Thymus (tissue), 11 donors: ENCODE data around the gene RAD52. TPM values are rescaled to one million over a fixed set of nuclear protein-coding genes. Genes with fewer than 3 reads are reported as not detected.
"Not testable (repeated sequence)": the region's sequence is repeated elsewhere in the genome, so short reads cannot be mapped to it uniquely, and the experiment has no call there.

Experiments
- DNase-seq, 9 donors: peaks; one replicate each; pipeline ENCODE4 v3.0.0-alpha.2; 2013; ENCODE audit warnings: low spot score in 9 of 9, low read depth in 6 of 9, missing footprints in 1 of 9
- H3K27ac ChIP-seq, 2 donors: one replicate each; pipeline ENCODE4 v1.5.1; 2013; ENCODE audit warnings: control low read depth in 1 of 2, low read depth in 1 of 2, low read length in 1 of 2, mild to moderate bottlenecking in 1 of 2, moderate library complexity in 1 of 2
- H3K27me3 ChIP-seq, 2 donors: one replicate each; pipeline ENCODE4 v1.5.1; 2013; ENCODE audit warnings: low read length in 1 of 2; ENCODE audit not compliant: control insufficient read depth in 2 of 2, insufficient read depth in 1 of 2
- H3K36me3 ChIP-seq, 2 donors: one replicate each; pipeline ENCODE4 v1.5.1; 2013; ENCODE audit warnings: low read length in 1 of 2, mild to moderate bottlenecking in 1 of 2, moderate library complexity in 1 of 2; ENCODE audit not compliant: control insufficient read depth in 2 of 2, insufficient read depth in 2 of 2
- H3K4me1 ChIP-seq, 2 donors: one replicate each; pipeline ENCODE4 v1.5.1; 2013; ENCODE audit warnings: low read length in 2 of 2; ENCODE audit not compliant: control insufficient read depth in 2 of 2, insufficient read depth in 2 of 2
- H3K4me3 ChIP-seq, 2 donors: one replicate each; pipeline ENCODE4 v1.5.1; 2013; ENCODE audit warnings: low read length in 2 of 2, control low read depth in 1 of 2, mild to moderate bottlenecking in 1 of 2
- H3K9me3 ChIP-seq, 2 donors: one replicate each; pipeline ENCODE4 v1.5.1; 2013; ENCODE audit warnings: low read length in 1 of 2, mild to moderate bottlenecking in 1 of 2; ENCODE audit not compliant: control insufficient read depth in 2 of 2, insufficient read depth in 1 of 2
- WGBS: extraction: QIAGEN DNeasy Blood & Tissue Kit; methylation state at CpG from one replicate; pipeline ENCODE4 v1.1.7; 2013; 5-methylcytosine and 5-hydroxymethylcytosine counted together
- polyA plus RNA-seq: library from polyadenylated mRNA; stranded (reverse); fragments of 200-250 nt; gene quantifications from one replicate; pipeline ENCODE4 v1.2.3, GENCODE V29; 2013
- total RNA-seq: library from RNA; stranded (reverse); fragments of 120-200 nt; gene quantifications from one replicate; pipeline ENCODE4 v1.2.4, GENCODE V29; 2013
- donor health status: healthy.

Gene RAD52
- total and polyA plus RNA-seq, 2 donors = 10.3 to 13.3 TPM

DNA sequence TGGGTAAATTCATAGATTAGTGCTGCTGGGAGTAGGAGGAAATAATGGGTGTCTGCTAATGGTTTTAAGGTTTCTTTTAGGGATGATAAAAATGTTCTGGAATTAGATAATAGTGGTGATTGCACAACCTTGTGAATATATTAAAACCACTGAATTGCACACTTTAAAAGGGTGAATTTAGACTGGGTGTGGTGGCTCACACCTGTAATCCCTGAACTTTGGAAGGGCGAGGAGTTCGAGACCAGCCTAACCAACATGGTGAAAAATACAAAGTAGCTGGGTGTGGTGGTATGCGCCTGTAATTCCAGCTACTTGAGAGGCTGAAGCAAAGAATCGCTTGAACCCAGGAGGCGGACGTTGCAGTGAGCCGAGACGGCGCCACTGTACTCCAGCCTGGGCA is 1.3 kb downstream of the RAD52 start:
- WGBS = 97% methylated on average over 9 of the region's 9 CpGs

DNA sequence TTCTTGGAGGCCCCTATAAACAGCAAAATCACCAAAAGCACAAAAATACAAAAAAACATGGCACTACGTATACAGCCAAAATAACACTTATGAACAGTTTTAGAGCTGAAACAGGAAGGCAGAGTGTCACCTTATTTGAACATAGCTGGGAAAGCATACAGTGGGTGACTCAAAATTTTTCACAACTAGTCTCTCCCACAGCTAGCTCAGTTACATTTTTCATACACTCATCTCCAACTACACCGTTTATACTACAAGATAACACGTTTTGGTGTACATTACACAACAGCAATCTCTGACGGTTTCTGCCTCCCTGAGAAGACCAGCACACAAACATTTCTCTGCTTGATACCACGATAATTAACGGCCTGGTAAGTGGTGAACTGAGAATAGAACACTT is 2.9 kb downstream of the RAD52 start:
- H3K4me3 ChIP-seq = no peak overlapping the region
- DNase-seq = no peak
- H3K36me3 ChIP-seq = peaks cover 3 to 10% of the 10 kb centered on the region in 2 donors
- 97% methylated on average over 6 of the region's 6 CpGs for WGBS
- no peaks in the 10 kb centered on the region for H3K9me3 ChIP-seq
- no peaks in the 10 kb centered on the region for H3K27me3 ChIP-seq
- no peak overlapping the region for H3K27ac ChIP-seq
- H3K4me1 ChIP-seq = peaks cover 8 to 11% of the 10 kb centered on the region in 2 donors

More for the DNA sequence above, 1.3 kb downstream of the RAD52 start:
- Histone ChIP-seq H3K27ac (no peak overlapping the region), H3K27me3 (no peaks in the 10 kb centered on the region), H3K4me1 (peaks cover 8 to 11% of the 10 kb centered on the region in 2 donors), H3K36me3 (peaks cover 3 to 10% of the 10 kb centered on the region in 2 donors), H3K9me3 (no peaks in the 10 kb centered on the region), H3K4me3 (peak overlapping the region in 1 of 2 donors; percentile 92)
- DNase-seq = no peak

DNA sequence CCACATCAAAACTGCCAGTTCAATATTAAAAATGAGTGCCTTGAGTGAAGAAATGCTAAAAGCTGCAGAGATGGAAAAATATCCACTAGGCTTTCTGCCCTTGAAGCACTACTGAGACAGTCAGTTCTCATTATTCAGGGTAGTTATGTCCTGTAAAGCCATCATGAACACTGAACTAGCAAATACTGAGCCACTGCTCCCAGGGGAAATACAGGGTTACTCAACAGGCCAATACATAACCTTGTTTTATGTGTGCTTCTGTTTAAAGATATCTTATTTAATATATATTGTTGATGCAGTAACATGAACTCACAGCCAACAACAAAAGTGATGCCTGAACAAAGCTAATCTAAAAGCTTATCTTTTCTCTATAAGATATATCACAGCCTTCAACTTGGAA is 3.3 kb downstream of the RAD52 start:
- Histone ChIP-seq H3K9me3 (no peaks in the 10 kb centered on the region), H3K4me3 (no peak overlapping the region)

DNA sequence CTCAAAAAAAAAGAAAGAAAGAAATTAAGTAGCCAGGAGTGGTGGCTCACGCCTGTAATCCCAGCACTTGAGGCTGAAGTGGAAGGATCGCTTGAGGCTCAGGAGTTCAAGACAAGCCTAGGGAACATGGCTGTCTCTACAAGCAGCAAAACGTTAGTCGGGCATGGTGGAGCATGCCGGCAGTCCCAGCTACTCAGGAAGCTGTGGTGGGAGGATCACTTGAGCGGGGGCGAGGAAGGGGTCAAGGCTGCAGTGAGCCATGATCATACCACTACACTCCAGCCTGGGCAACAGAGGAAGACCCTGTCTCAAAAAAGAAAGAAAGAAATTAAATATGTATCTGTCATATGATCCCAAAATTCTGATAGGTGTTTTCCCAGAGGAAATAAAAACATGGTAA is 5.3 kb downstream of the RAD52 start:
- 44% methylated on average over 7 of the region's 7 CpGs for WGBS
- no peak for DNase-seq
- H3K9me3 ChIP-seq = no peaks in the 10 kb centered on the region
- H3K4me3 ChIP-seq = no peak overlapping the region
- peaks cover 3 to 14% of the 10 kb centered on the region in 2 donors for H3K36me3 ChIP-seq
- peaks cover 8 to 11% of the 10 kb centered on the region in 2 donors for H3K4me1 ChIP-seq
- no peaks in the 10 kb centered on the region for H3K27me3 ChIP-seq
- no peak overlapping the region for H3K27ac ChIP-seq

More for the DNA sequence above, 3.3 kb downstream of the RAD52 start:
- Histone ChIP-seq H3K36me3 (peaks cover 3 to 10% of the 10 kb centered on the region in 2 donors), H3K4me1 (peaks cover 8 to 11% of the 10 kb centered on the region in 2 donors), H3K27ac (peak overlapping the region in 1 of 2 donors; percentile 31), H3K27me3 (no peaks in the 10 kb centered on the region)
- DNase-seq = no peak

DNA sequence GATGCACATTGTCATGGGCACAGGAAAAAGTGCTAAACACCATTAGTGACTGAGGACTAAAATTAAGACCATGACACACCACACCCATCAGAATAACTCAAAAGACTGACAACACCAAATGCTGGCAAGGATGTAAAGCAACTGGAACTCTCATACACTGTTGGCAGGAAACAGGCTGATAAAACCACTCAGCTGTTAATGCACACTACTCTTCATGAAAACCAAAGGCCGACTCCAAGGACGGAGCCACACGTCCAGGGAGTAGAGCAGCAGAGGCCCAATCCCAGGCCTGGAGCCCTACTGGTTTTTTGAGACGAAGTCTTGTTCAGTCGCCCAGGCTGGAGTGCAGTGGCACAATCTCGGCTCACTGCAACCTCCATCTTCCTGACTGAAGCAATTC is 6.4 kb downstream of the RAD52 start:
- no peaks in the 10 kb centered on the region for H3K27me3 ChIP-seq
- H3K36me3 ChIP-seq = peaks cover 3 to 20% of the 10 kb centered on the region in 2 donors
- no peak overlapping the region for H3K4me3 ChIP-seq
- peaks cover 3 to 5% of the 10 kb centered on the region in 2 donors for H3K4me1 ChIP-seq
- over 99% methylated on average over 6 of the region's 6 CpGs for WGBS
- DNase-seq = no peak
- no peaks in the 10 kb centered on the region for H3K9me3 ChIP-seq
- H3K27ac ChIP-seq = no peak overlapping the region

DNA sequence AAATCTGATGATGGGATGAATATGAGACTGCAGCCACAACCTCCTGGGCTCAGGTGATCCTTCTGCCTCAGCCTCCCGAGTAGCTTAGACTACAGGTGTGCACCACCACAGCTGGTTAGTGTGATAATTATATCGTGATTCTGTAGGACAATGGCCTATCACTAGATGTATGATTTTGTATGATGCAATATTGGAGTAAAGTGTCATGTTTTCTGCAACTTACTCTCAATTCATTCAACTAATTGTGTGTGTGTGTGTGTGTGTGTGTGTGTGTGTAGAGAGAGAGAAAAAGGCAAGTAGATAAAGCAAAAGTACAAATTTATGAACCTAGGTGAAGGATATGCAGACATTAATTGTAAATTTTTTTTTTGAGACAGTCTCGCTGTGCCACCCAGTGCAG is 10.7 kb downstream of the RAD52 start:
- H3K27ac ChIP-seq = no peak overlapping the region
- H3K4me3 ChIP-seq = no peak overlapping the region
- no peaks in the 10 kb centered on the region for H3K27me3 ChIP-seq
- no peaks in the 10 kb centered on the region for H3K4me1 ChIP-seq
- WGBS = 97% methylated on average over 3 of the region's 3 CpGs
- peaks cover 0 to 22% of the 10 kb centered on the region in 2 donors for H3K36me3 ChIP-seq
- no peaks in the 10 kb centered on the region for H3K9me3 ChIP-seq
- no peak for DNase-seq

DNA sequence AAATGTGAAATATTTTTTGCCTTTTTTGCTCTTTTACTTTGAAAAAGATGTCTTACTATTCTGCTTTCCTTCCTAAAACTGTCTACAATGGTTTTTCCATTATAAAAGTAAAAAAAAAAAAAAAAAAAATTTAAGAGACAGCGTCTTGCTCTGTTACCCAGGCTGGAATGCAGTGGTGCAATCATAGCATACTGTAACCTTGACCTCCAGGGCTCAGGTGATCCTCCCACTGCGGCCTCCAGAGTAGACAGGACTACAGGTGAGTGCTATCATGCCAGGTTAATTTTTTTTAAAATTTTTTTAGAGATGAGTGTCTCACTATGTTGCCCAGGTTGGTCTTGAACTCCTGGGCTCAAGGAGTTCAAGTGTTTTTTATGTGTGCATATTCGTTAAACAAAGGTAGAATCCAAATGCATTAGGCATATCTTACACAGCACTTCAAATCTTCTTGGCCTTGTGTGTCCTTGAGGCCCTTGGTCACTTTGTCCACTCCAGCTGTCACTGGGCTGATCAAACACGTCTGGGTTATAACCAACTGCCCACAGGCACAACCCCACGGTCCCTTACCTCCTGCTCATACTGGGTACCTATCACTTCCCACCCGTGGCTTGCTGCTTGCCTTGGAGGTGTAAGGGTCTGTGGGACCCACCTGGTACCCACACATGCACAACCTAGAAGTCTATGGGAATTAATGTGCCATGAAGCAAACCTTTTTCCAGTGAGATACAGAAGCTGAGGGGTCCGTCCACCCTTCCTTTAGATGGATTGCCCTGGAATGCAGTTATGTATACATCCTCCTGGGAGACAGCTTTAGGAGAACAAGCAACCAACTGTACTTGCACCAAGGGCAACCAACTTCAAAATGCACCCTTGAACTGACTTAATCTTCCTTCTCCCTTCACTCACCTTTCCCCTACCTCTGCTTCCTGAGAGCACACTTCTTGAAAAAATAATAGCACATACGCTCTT is 12.8 kb downstream of the RAD52 start:
- no peak for DNase-seq
- no peak overlapping the region for H3K4me3 ChIP-seq
- H3K9me3 ChIP-seq = no peaks in the 10 kb centered on the region
- H3K27me3 ChIP-seq = no peaks in the 10 kb centered on the region
- 97% methylated on average over 8 of the region's 8 CpGs for WGBS
- H3K27ac ChIP-seq = no peak overlapping the region
- no peaks in the 10 kb centered on the region for H3K4me1 ChIP-seq
- H3K36me3 ChIP-seq = peaks cover 4 to 29% of the 10 kb centered on the region in 2 donors

DNA sequence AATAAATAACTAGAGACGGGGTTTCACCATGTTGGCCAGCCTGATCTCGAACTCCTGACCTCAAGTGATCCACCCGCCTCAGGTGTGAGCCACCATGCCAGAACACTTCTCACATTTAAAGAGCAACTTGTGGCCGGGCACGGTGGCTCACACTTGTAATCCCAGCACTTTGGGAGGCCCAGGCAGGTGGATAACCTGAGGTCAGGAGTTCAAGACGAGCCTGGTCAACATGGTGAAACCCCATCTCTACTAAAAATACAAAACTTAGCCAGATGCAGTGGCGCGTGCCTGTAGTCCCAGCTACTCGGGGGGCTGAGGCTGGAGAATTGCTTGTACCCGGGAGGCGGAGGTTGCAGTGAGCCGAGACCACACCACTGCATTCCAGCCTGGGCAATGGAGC is 13.6 kb downstream of the RAD52 start:
- H3K4me3 ChIP-seq, H3K9me3 ChIP-seq, H3K4me1 ChIP-seq, H3K27ac ChIP-seq, DNase-seq, H3K27me3 ChIP-seq: not testable (repeated sequence)
- H3K36me3 ChIP-seq = peaks cover 7 to 36% of the 10 kb centered on the region in 2 donors
- WGBS = 94% methylated on average over 12 of the region's 12 CpGs

DNA sequence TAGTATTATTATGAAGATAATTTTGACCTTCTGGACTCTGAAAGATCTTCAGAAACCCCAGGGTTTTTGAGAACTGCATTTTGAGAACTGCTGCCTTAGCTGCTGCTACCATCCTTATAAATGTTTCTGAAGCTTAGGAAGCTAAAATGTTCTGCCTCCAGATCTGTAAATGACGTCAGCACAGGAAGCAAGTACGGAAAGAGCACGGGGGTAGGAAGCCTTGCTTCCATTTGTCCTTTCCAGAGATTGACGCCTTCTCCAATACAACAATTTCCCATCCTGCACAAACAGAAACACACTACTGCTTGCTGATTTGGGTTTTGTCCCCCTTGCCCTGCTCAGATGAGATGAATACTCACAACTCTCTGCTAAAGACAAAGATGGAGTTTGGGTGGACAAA is 17.9 kb downstream of the RAD52 start:
- no peak overlapping the region for H3K4me3 ChIP-seq
- H3K27ac ChIP-seq = no peak overlapping the region
- no peaks in the 10 kb centered on the region for H3K9me3 ChIP-seq
- no peaks in the 10 kb centered on the region for H3K4me1 ChIP-seq
- no peak for DNase-seq
- WGBS = 98% methylated on average over 4 of the region's 4 CpGs
- H3K27me3 ChIP-seq = no peaks in the 10 kb centered on the region
- H3K36me3 ChIP-seq = peaks cover 37 to 50% of the 10 kb centered on the region in 2 donors
